LNCaP clone FGC (cell line): ENCODE measurements around the gene RPAP2.

Source experiments
- DNase-seq: peaks from one replicate; pipeline ENCODE4 v3.0.0-alpha.2; 2011; ENCODE audit warnings: low read depth
- H3K4me3 ChIP-seq: 2 replicates; pipeline ENCODE4 v1.5.1; 2011; ENCODE audit warnings: mild to moderate bottlenecking, low read depth, low read length, control low read depth
- CTCF ChIP-seq: IDR thresholded peaks from 2 replicates; pipeline ENCODE4 v1.5.1; 2012; ENCODE audit warnings: mild to moderate bottlenecking; ENCODE audit not compliant: control insufficient read depth, insufficient read depth; ENCODE audit errors: extremely low read depth

Gene RPAP2

GRCh38 chr1:92362970-92363369 is 64.1 kb downstream of the RPAP2 start:
- no peak for TF ChIP-seq CTCF
- no peak overlapping the region for H3K4me3 ChIP-seq
- no peak for DNase-seq

- no peak for DNase-seq
- H3K4me3 ChIP-seq = no peak overlapping the region
- TF ChIP-seq CTCF = no peak
Measured at GRCh38 chr1:92363401-92363800, 64.5 kb downstream of the RPAP2 start.

GRCh38 chr1:92365378-92366039 is 66.7 kb downstream of the RPAP2 start:
- DNase-seq = no peak
- no peak for TF ChIP-seq CTCF
- no peak overlapping the region for H3K4me3 ChIP-seq

GRCh38 chr1:92366040-92366395 is 67.2 kb downstream of the RPAP2 start:
- DNase-seq = no peak
- no peak overlapping the region for H3K4me3 ChIP-seq
- TF ChIP-seq CTCF = no peak

GRCh38 chr1:92367496-92367895 is 68.6 kb downstream of the RPAP2 start:
- TF ChIP-seq CTCF = no peak
- no peak for DNase-seq
- H3K4me3 ChIP-seq = no peak overlapping the region

GRCh38 chr1:92372164-92372563 is 73.3 kb downstream of the RPAP2 start:
- no peak for TF ChIP-seq CTCF
- H3K4me3 ChIP-seq = no peak overlapping the region
- no peak for DNase-seq

- no peak for TF ChIP-seq CTCF
Measured at GRCh38 chr1:92374223-92374622, 75.4 kb downstream of the RPAP2 start.

More at GRCh38 chr1:92374223-92374622, 75.4 kb downstream of the RPAP2 start:
- no peak overlapping the region for H3K4me3 ChIP-seq
- DNase-seq = no peak
